Left ventricle myocardium superior (tissue), 1 donor: ENCODE measurements around the gene SH3BP4. TPM values are rescaled to one million over a fixed set of nuclear protein-coding genes. Genes with fewer than 3 reads are reported as not detected.

Experiments
- ATAC-seq: fragments of 200-7000 bp; cut with Tn5 transposase; one replicate; pipeline ENCODE4 v1.9.1; 2020; ENCODE audit warnings: mild to moderate bottlenecking, moderate library complexity
- DNase-seq: peaks from one replicate; pipeline ENCODE4 v3.0.0-alpha.2; 2020
- intact Hi-C: fragments of 100-400 bp; cut with micrococcal nuclease; formaldehyde crosslinking; loops from one replicate; pipeline ENCODE4 v1.11.0; 2022
- total RNA-seq: library from RNA; stranded (reverse); fragmentation: NEBNext Ultra II Directional; extraction: Animal tissue kit (Norgen Biotek cat#: 25700); gene quantifications from one replicate; pipeline ENCODE4 v1.2.1, GENCODE V29; 2021
- donor health status: DM: no; HTN: yes; CAD: no; lungs with severe emphysema.

Gene SH3BP4
- total RNA-seq, 1 donor from 2014 or later = 8.3 TPM

GRCh38 chr2:235026649-235027557 lies 75.1 kb downstream of the SH3BP4 start:
- intact Hi-C loops = no loop called here
- peak; percentile 74 for DNase-seq
- peak; percentile 82 for ATAC-seq

- DNase-seq (no peak), ATAC-seq (no peak)
- intact Hi-C loops = no loop called here
These were observed 75.9 kb downstream of the SH3BP4 start for GRCh38 chr2:235027558-235028214.

- DNase-seq (no peak), ATAC-seq (no peak)
- intact Hi-C loops = no loop called here
These were observed 76.8 kb downstream of the SH3BP4 start for GRCh38 chr2:235028646-235029045.

GRCh38 chr2:235029054-235029453 lies 77.2 kb downstream of the SH3BP4 start:
- intact Hi-C loops = no loop called here
- DNase-seq = no peak
- no peak for ATAC-seq

GRCh38 chr2:235030126-235030525 lies 78.3 kb downstream of the SH3BP4 start:
- intact Hi-C loops = no loop called here
- ATAC-seq = peak; percentile 25

GRCh38 chr2:235030936-235031335 lies 79.1 kb downstream of the SH3BP4 start:
- intact Hi-C loops = no loop called here
- DNase-seq (no peak), ATAC-seq (no peak)

More at GRCh38 chr2:235030126-235030525, 78.3 kb downstream of the SH3BP4 start:
- no peak for DNase-seq

- intact Hi-C loops = no loop called here
- no peak for ATAC-seq
- no peak for DNase-seq
These were observed 80.0 kb downstream of the SH3BP4 start for GRCh38 chr2:235031686-235032373.

GRCh38 chr2:235032466-235032865 lies 80.6 kb downstream of the SH3BP4 start:
- intact Hi-C loops = no loop called here
- ATAC-seq = no peak
- no peak for DNase-seq

GRCh38 chr2:235032949-235033348 lies 81.1 kb downstream of the SH3BP4 start:
- no peak for DNase-seq
- intact Hi-C loops = no loop called here
- ATAC-seq = no peak

- ATAC-seq (no peak), DNase-seq (no peak)
- intact Hi-C loops = no loop called here
These were observed 82.7 kb downstream of the SH3BP4 start for GRCh38 chr2:235034265-235035118.

- ATAC-seq (no peak), DNase-seq (no peak)
- intact Hi-C loops = no loop called here
These were observed 85.9 kb downstream of the SH3BP4 start for GRCh38 chr2:235037604-235038166.

GRCh38 chr2:235041221-235041917 lies 89.6 kb downstream of the SH3BP4 start:
- intact Hi-C loops = no loop called here
- ATAC-seq (no peak), DNase-seq (no peak)

GRCh38 chr2:235041918-235042575 lies 90.2 kb downstream of the SH3BP4 start:
- intact Hi-C loops = no loop called here
- ATAC-seq (no peak), DNase-seq (no peak)

- intact Hi-C loops = no loop called here
- DNase-seq = no peak
- ATAC-seq = no peak
These were observed 91.0 kb downstream of the SH3BP4 start for GRCh38 chr2:235042576-235043515.

GRCh38 chr2:235043762-235044500 lies 92.1 kb downstream of the SH3BP4 start:
- peak; percentile 57 for DNase-seq
- intact Hi-C loops = no loop called here

More at GRCh38 chr2:235043762-235044500, 92.1 kb downstream of the SH3BP4 start:
- ATAC-seq = peak; percentile 49
